ENCODE results near the gene GALR2.

DNA sequence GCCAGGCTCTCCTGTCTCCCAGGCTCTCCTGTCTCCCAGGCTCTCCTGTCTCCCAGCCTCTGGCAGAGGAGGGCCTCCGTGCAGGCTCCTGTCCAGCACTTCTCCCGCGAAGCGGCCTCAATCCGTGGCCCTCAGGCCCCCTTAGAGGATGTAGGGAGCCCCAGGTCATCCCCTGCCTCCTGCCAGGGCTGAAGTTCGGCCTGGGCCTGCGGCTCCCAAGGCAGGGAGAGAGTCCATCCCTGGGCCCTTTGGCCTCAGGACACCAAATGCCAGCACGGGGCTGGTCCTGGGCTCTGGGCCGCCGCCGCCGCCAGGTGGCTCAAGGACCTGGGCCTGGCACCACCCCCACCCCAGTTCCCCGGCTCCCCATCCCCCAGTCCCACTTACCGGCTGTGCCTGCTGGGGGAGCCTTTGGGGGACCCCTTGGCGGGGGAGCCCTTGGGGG is 47.8 kb upstream of the GALR2 start:
- TF ChIP-seq POLR2AphosphoS5 (IDR thresholded peaks at IDR 0.05) (no peak), CTCF (IDR thresholded peaks at IDR 0.05) (no peak)

All from breast epithelium (tissue), 3 donors.